Fibroblast of skin of left biceps (primary cell): ENCODE results near the gene CPEB4.
A peak's percentile ranks its signal among the peaks of the same experiment; 100 is the strongest.

Experiments used
- DNase-seq, 2 experiments: peaks; one replicate each; pipeline ENCODE4 v3.0.0-alpha.2; 2013; ENCODE audit warnings: low read depth in 2 of 2

The CPEB4 gene

GRCh38 chr5:173858670-173859407 lies 29.3 kb upstream of the CPEB4 start:
- DNase-seq = no peak

- no peak for DNase-seq
Observed at GRCh38 chr5:173859408-173860159, 28.6 kb upstream of the CPEB4 start.

- no peak for DNase-seq
Observed at GRCh38 chr5:173862047-173862477, 26.1 kb upstream of the CPEB4 start.

- DNase-seq = no peak
Observed at GRCh38 chr5:173863359-173863758, 24.8 kb upstream of the CPEB4 start.

GRCh38 chr5:173864126-173865050 lies 23.8 kb upstream of the CPEB4 start:
- no peak for DNase-seq

GRCh38 chr5:173866243-173866857 lies 21.8 kb upstream of the CPEB4 start:
- no peak for DNase-seq

- DNase-seq = no peak
Observed at GRCh38 chr5:173866858-173867679, 21.1 kb upstream of the CPEB4 start.

- DNase-seq = no peak
Observed at GRCh38 chr5:173868096-173868880, 19.9 kb upstream of the CPEB4 start.

- no peak for DNase-seq
Observed at GRCh38 chr5:173869316-173869715, 18.8 kb upstream of the CPEB4 start.

- DNase-seq = no peak
Observed at GRCh38 chr5:173872957-173873305, 15.2 kb upstream of the CPEB4 start.

GRCh38 chr5:173873306-173873922 lies 14.7 kb upstream of the CPEB4 start:
- DNase-seq = no peak

- no peak for DNase-seq
Observed at GRCh38 chr5:173875189-173875588, 13.0 kb upstream of the CPEB4 start.

- no peak for DNase-seq
Observed at GRCh38 chr5:173878224-173878967, 9.8 kb upstream of the CPEB4 start.

GRCh38 chr5:173880306-173880985 lies 7.7 kb upstream of the CPEB4 start:
- DNase-seq = peak; percentile 18 to 19

GRCh38 chr5:173881811-173882575 lies 6.2 kb upstream of the CPEB4 start:
- no peak for DNase-seq

GRCh38 chr5:173882632-173883031 lies 5.5 kb upstream of the CPEB4 start:
- DNase-seq = no peak

GRCh38 chr5:173883347-173883924 lies 4.7 kb upstream of the CPEB4 start:
- no peak for DNase-seq
